ENCODE data around the gene PCDHGB4. TPM values are rescaled to one million over a fixed set of nuclear protein-coding genes. Genes with fewer than 3 reads are reported as not detected.

The PCDHGB4 gene
- total and polyA plus RNA-seq, 2 of the 13 experiments (the other 11 are each of a cell fraction or from before 2014, with no cell fraction given): 1.7 to 3.3 TPM

- Histone ChIP-seq H3K4me1 (ENCODE audit: insufficient read depth, low read length) (no peaks in the 10 kb centered on the region), H3K9ac (ENCODE audit: insufficient read depth, low read depth, low read length) (no peak overlapping the region), H2AFZ (ENCODE audit: low read length) (no peak overlapping the region), H3K4me3 (replicated peaks in 1 of 3; ENCODE audit: insufficient read depth in 1 of 3, low read depth in 2 of 3, low read length in 3 of 3) (no peak overlapping the region), H3K4me2 (ENCODE audit: low read depth, low read length) (no peak overlapping the region), H3K9me3 (ENCODE audit: low read length) (peaks cover 30% of the 10 kb centered on the region), H3K36me3 (replicated peaks in 1 of 2; ENCODE audit: control insufficient read depth in 1 of 2, insufficient read depth in 2 of 2, low read length in 2 of 2) (no peaks in the 10 kb centered on the region), H3K27ac (ENCODE audit: extremely low read length, insufficient read depth, low read length) (no peak overlapping the region), H3K79me2 (ENCODE audit: insufficient read depth, low read length) (no peaks in the 10 kb centered on the region), H3K27me3 (ENCODE audit: control insufficient read depth in 1 of 2, insufficient read depth in 2 of 2, low read length in 2 of 2) (no peaks in the 10 kb centered on the region), H4K20me1 (ENCODE audit: insufficient read depth, low read length) (no peaks in the 10 kb centered on the region)
- ChIA-PET CTCF (ENCODE audit: low intra/inter-chr PET ratio, low total read pairs) (no interaction called here), POLR2A (no interaction called here)
- in situ Hi-C loops (cut with HindIII; ENCODE audit: extremely low pct_ligation_motif_present, low pct_unique_long_range_greater_than_20kb): no loop called here
- intact Hi-C loops (cut with micrococcal nuclease; ENCODE audit: unreplicated experiment): no loop called here
- 0% methylated on average over 1 of the region's 1 CpG for WGBS (ENCODE audit: low lambda C conversion rate)
- ATAC-seq: no peak
- no peak for DNase-seq (ENCODE audit: low spot score)
- TF ChIP-seq ZFP90 (CRISPR knock-in tag; IDR thresholded peaks at IDR 0.05; ENCODE audit: borderline replicate concordance): no peak
- no peak for TF ChIP-seq ZBTB8A (CRISPR knock-in tag; IDR thresholded peaks at IDR 0.05; ENCODE audit: borderline replicate concordance, low read depth)
- TF ChIP-seq ZNF326 (CRISPR knock-in tag; IDR thresholded peaks at IDR 0.05; ENCODE audit: borderline replicate concordance): no peak
- no peak for TF ChIP-seq SMAD9 (CRISPR knock-in tag; IDR thresholded peaks at IDR 0.05)
- TF ChIP-seq CCDC6 (CRISPR knock-in tag; IDR thresholded peaks at IDR 0.05): no peak
- TF ChIP-seq ZNF263 (CRISPR knock-in tag; IDR thresholded peaks at IDR 0.05): no peak
- TF ChIP-seq HMG20A (CRISPR knock-in tag; IDR thresholded peaks at IDR 0.05; ENCODE audit: borderline replicate concordance): no peak
- TF ChIP-seq RAD21 (CRISPR knock-in tag; IDR thresholded peaks at IDR 0.05): no peak
- no peak for TF ChIP-seq SRY (CRISPR knock-in tag; IDR thresholded peaks at IDR 0.05)
- no TSS peak for BruUV-seq (replicated peaks)
- FAIRE-seq: no peak
These were observed 44.7 kb upstream of the PCDHGB4 start for GRCh38 chr5:141342773-141343172.

GRCh38 chr5:141343242-141343952 is 44.1 kb upstream of the PCDHGB4 start, which contains the start of gene PCDHGA3:
TSS of gene PCDHGA3 (plus strand) at chr5:141343829. CDS start at chr5:141344034, 205 bp downstream.
- WGBS (ENCODE audit: low lambda C conversion rate): 10% methylated on average over 9 of the region's 9 CpGs
- no peak within 1 kb of the TSS for H3K9ac ChIP-seq (ENCODE audit: insufficient read depth, low read depth, low read length)
- ChIA-PET POLR2A (no interaction called here), CTCF (ENCODE audit: low intra/inter-chr PET ratio, low total read pairs) (interaction anchor here (0.9 kb wide), 1 partner anchor 217 kb away, joined by 3 read pairs; no protein-coding TSS in a partner anchor)
- ATAC-seq (no peak), DNase-seq (ENCODE audit: low spot score) (no peak), FAIRE-seq (no peak)
- no peak within 1 kb of the TSS for H3K27ac ChIP-seq (ENCODE audit: extremely low read length, insufficient read depth, low read length)
- H3K36me3 ChIP-seq (replicated peaks in 1 of 2; ENCODE audit: control insufficient read depth in 1 of 2, insufficient read depth in 2 of 2, low read length in 2 of 2): no peaks in the 10 kb centered on the region
- no peaks in the 10 kb centered on the region for H3K27me3 ChIP-seq (ENCODE audit: control insufficient read depth in 1 of 2, insufficient read depth in 2 of 2, low read length in 2 of 2)
- no peak within 1 kb of the TSS for H3K4me2 ChIP-seq (ENCODE audit: low read depth, low read length)
- no peak within 1 kb of the TSS for H2AFZ ChIP-seq (ENCODE audit: low read length)
- H3K4me1 ChIP-seq (ENCODE audit: insufficient read depth, low read length): no peaks in the 10 kb centered on the region
- H3K4me3 ChIP-seq (replicated peaks in 1 of 3; ENCODE audit: insufficient read depth in 1 of 3, low read depth in 2 of 3, low read length in 3 of 3): no peak within 1 kb of the TSS
- in situ Hi-C loops (cut with HindIII; ENCODE audit: extremely low pct_ligation_motif_present, low pct_unique_long_range_greater_than_20kb): no loop called here
- intact Hi-C loops (cut with micrococcal nuclease; ENCODE audit: unreplicated experiment): no loop called here
- H3K9me3 ChIP-seq (ENCODE audit: low read length): peaks cover 29% of the 10 kb centered on the region
- H4K20me1 ChIP-seq (ENCODE audit: insufficient read depth, low read length): no peaks in the 10 kb centered on the region
- no TSS peak for BruUV-seq (replicated peaks)
- no peaks in the 10 kb centered on the region for H3K79me2 ChIP-seq (ENCODE audit: insufficient read depth, low read length)
- TF ChIP-seq STAG1 (CRISPR knock-in tag; IDR thresholded peaks at IDR 0.05) (peak; percentile 21; the same call in 1 of the 2 replicates), ZBTB8A (CRISPR knock-in tag; IDR thresholded peaks at IDR 0.05; ENCODE audit: borderline replicate concordance, low read depth) (no peak), CTCF (CRISPR knock-in tag; IDR thresholded peaks at IDR 0.05) (peak; percentile 45), REL (CRISPR knock-in tag; conservative IDR thresholded peaks at IDR 0.05) (no peak), CEBPZ (IDR thresholded peaks at IDR 0.05; ENCODE audit: low read length) (no peak), ZNF33A (CRISPR knock-in tag; IDR thresholded peaks at IDR 0.05; ENCODE audit: borderline replicate concordance) (no peak)

Measured in HepG2 (cell line).